Panc1 (cell line): ENCODE measurements around the gene SLC46A3. TPM values are rescaled to one million over a fixed set of nuclear protein-coding genes. Genes with fewer than 3 reads are reported as not detected.

Experiments
- ATAC-seq: fragments of 200-7000 bp; cut with Tn5 transposase; 2 replicates; pipeline ENCODE4 v1.9.1; 2020; ENCODE audit warnings: mild to moderate bottlenecking, moderate library complexity
- BruUV-seq: library from RNA; stranded (reverse); fragments of 400-500 nt; replicated peaks from 2 replicates; lab custom pipeline; 2021; lab: Mats Ljungman, UMichigan
- CTCF ChIA-PET: fragments of 300-600 bp; sonication (Branson Sonifier 250); formaldehyde crosslinking; loops from one replicate; lab custom pipeline; 2022; ENCODE audit warnings: antibody characterized with exemption; lab: Charles Lee
- POLR2A ChIA-PET: fragments of 300-600 bp; sonication (Branson Sonifier 250); formaldehyde crosslinking; loops from one replicate; lab custom pipeline; 2022; ENCODE audit warnings: antibody characterized with exemption; lab: Charles Lee
- DNase-seq: peaks from one replicate; pipeline ENCODE4 v3.0.0-alpha.2; 2010; ENCODE audit warnings: low read depth, low spot score
- H3K27ac ChIP-seq: 2 replicates; pipeline ENCODE4 v1.5.1; 2011; ENCODE audit warnings: mild to moderate bottlenecking, low read length, inconsistent platforms
- H3K27me3 ChIP-seq: fragments of 200-500 bp; sonication (Bioruptor generic); 2 replicates; pipeline ENCODE4 v1.6.0; 2014; ENCODE audit warnings: low read length, inconsistent platforms; ENCODE audit not compliant: control insufficient read depth, insufficient read depth
- H3K36me3 ChIP-seq: fragments of 200-500 bp; sonication (Bioruptor generic); 2 replicates; pipeline ENCODE4 v1.5.1; 2014; ENCODE audit warnings: inconsistent platforms, mild to moderate bottlenecking, low read length, moderate library complexity; ENCODE audit not compliant: control insufficient read depth, insufficient read depth
- H3K4me1 ChIP-seq: 2 replicates; pipeline ENCODE4 v1.5.1; 2011; ENCODE audit warnings: inconsistent platforms, mild to moderate bottlenecking, low read length, moderate library complexity; ENCODE audit not compliant: control insufficient read depth, insufficient read depth
- H3K4me3 ChIP-seq, 2 experiments: 2 replicates each; pipeline ENCODE4 v1.5.1; 2011 to 2012; ENCODE audit warnings: low read depth in 2 of 2, low read length in 2 of 2, mild to moderate bottlenecking in 2 of 2, inconsistent platforms in 1 of 2, moderate library complexity in 1 of 2
- H3K9me3 ChIP-seq: fragments of 200-500 bp; sonication (Bioruptor generic); 2 replicates; pipeline ENCODE4 v1.5.1; 2014; ENCODE audit warnings: low read depth, mild to moderate bottlenecking, inconsistent platforms, low read length, moderate library complexity; ENCODE audit not compliant: control insufficient read depth, insufficient read depth
- CTCF ChIP-seq: fragments of 450-650 bp; IDR thresholded peaks from 2 replicates; pipeline ENCODE4 v1.5.1; 2017; ENCODE audit warnings: mild to moderate bottlenecking
- POLR2AphosphoS5 ChIP-seq: IDR thresholded peaks from 2 replicates; pipeline ENCODE4 v1.6.1; 2012; ENCODE audit warnings: mild to moderate bottlenecking, low read depth, low read length, moderate library complexity
- SIN3A ChIP-seq: IDR thresholded peaks from 2 replicates; pipeline ENCODE4 v1.6.1; 2012; ENCODE audit warnings: low read depth, mild to moderate bottlenecking, low read length, moderate library complexity, borderline replicate concordance; ENCODE audit not compliant: insufficient read depth
- TCF7L2 ChIP-seq: IDR thresholded peaks from 2 replicates; pipeline ENCODE4 v1.6.1; 2011; ENCODE audit warnings: mild to moderate bottlenecking, low read depth, low read length, inconsistent platforms
- in situ Hi-C: cut with HindIII; loops from 2 replicates; pipeline ENCODE4 v1.10.0; 2016; ENCODE audit warnings: low sequenced_read_pairs, low pct_unique_long_range_greater_than_20kb
- intact Hi-C: fragments of 100-400 bp; cut with micrococcal nuclease; formaldehyde crosslinking; loops from one replicate; pipeline ENCODE4 v1.10.0; 2022; ENCODE audit not compliant: unreplicated experiment
- total RNA-seq: library from RNA; stranded (reverse); gene quantifications from one replicate; pipeline ENCODE4 v1.2.1, GENCODE V29; 2021; ENCODE audit not compliant: unreplicated experiment
- TF ChIP-seq, protein P1 (sequence below), 2 experiments: IDR thresholded peaks; 2 replicates each; pipeline ENCODE4 v1.6.1; 2011 to 2012; ENCODE audit warnings: low read depth in 2 of 2, control low read depth in 1 of 2, low read length in 1 of 2, mild to moderate bottlenecking in 1 of 2, moderate library complexity in 1 of 2; ENCODE audit not compliant: insufficient read depth in 1 of 2

SLC46A3 gene
- total RNA-seq, 1 experiment from 2014 or later, result 5.5 TPM

GRCh38 chr13:28685892-28686291 is 32.9 kb downstream of the SLC46A3 start:
- H3K4me1 ChIP-seq, result no peaks in the 10 kb centered on the region
- TF ChIP-seq POLR2AphosphoS5 (no peak), TCF7L2 (no peak)
- TF ChIP-seq, protein P1, sequence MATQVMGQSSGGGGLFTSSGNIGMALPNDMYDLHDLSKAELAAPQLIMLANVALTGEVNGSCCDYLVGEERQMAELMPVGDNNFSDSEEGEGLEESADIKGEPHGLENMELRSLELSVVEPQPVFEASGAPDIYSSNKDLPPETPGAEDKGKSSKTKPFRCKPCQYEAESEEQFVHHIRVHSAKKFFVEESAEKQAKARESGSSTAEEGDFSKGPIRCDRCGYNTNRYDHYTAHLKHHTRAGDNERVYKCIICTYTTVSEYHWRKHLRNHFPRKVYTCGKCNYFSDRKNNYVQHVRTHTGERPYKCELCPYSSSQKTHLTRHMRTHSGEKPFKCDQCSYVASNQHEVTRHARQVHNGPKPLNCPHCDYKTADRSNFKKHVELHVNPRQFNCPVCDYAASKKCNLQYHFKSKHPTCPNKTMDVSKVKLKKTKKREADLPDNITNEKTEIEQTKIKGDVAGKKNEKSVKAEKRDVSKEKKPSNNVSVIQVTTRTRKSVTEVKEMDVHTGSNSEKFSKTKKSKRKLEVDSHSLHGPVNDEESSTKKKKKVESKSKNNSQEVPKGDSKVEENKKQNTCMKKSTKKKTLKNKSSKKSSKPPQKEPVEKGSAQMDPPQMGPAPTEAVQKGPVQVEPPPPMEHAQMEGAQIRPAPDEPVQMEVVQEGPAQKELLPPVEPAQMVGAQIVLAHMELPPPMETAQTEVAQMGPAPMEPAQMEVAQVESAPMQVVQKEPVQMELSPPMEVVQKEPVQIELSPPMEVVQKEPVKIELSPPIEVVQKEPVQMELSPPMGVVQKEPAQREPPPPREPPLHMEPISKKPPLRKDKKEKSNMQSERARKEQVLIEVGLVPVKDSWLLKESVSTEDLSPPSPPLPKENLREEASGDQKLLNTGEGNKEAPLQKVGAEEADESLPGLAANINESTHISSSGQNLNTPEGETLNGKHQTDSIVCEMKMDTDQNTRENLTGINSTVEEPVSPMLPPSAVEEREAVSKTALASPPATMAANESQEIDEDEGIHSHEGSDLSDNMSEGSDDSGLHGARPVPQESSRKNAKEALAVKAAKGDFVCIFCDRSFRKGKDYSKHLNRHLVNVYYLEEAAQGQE (IDR thresholded peaks at IDR 0.05; ENCODE audit: insufficient read depth in 1 of 2, low read depth in 2 of 2, low read length in 1 of 2), result no peak
- H3K27ac ChIP-seq, result no peak overlapping the region
- POLR2A ChIA-PET, result no interaction called here
- intact Hi-C loops (no loop called here), in situ Hi-C loops (no loop called here)
- DNase-seq (no peak), ATAC-seq (no peak)
- H3K27me3 ChIP-seq, result no peaks in the 10 kb centered on the region
- no peaks in the 10 kb centered on the region for H3K9me3 ChIP-seq
- H3K4me3 ChIP-seq, result no peak overlapping the region
- CTCF ChIA-PET, result no interaction called here
- no peaks in the 10 kb centered on the region for H3K36me3 ChIP-seq
- no TSS peak for BruUV-seq

DNA sequence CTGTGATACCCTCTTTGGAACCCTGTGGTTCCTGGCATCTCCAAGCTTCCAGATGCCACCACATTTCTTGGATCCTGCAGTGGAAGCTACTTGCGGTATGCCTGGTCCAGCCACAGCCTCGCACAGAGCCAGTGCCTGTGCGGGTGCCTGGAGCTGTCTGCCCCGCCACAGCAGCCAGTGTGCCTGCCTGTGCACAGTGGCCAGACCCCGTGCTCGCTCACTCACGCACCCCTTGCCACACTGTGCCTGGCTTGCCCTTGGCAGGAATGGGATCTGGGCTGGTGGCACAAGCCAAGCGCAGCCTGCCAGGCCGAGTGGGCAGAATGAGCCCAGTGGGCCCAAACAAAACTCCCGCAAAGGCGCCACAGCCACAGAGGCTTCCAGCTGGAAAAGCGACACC is 33.7 kb downstream of the SLC46A3 start:
- ATAC-seq (no peak), DNase-seq (no peak)
- Histone ChIP-seq H3K4me3 (no peak overlapping the region), H3K36me3 (no peaks in the 10 kb centered on the region), H3K27ac (no peak overlapping the region), H3K4me1 (no peaks in the 10 kb centered on the region), H3K27me3 (no peaks in the 10 kb centered on the region), H3K9me3 (no peaks in the 10 kb centered on the region)
- intact Hi-C loops, result no loop called here
- POLR2A ChIA-PET, result no interaction called here
- BruUV-seq, result no TSS peak
- TF ChIP-seq SIN3A, result no peak
- TF ChIP-seq CTCF, result no peak
- TF ChIP-seq, protein P1 (IDR thresholded peaks at IDR 0.05; ENCODE audit: insufficient read depth in 1 of 2, low read depth in 2 of 2, low read length in 1 of 2), result no peak
- TF ChIP-seq TCF7L2, result no peak
- no peak for TF ChIP-seq POLR2AphosphoS5
- CTCF ChIA-PET, result no interaction called here
- in situ Hi-C loops, result no loop called here
